ENCODE measurements around the gene FAM241B.

Gene FAM241B

GRCh38 chr10:69649786-69650550 lies 19.9 kb downstream of the FAM241B start:
- DNase-seq = no peak

GRCh38 chr10:69650589-69651261 lies 20.7 kb downstream of the FAM241B start:
- no peak for DNase-seq

- DNase-seq = no peak
These were observed 21.3 kb downstream of the FAM241B start for GRCh38 chr10:69651362-69651761.

GRCh38 chr10:69652111-69652856 lies 22.2 kb downstream of the FAM241B start:
- no peak for DNase-seq

- no peak for DNase-seq
These were observed 22.8 kb downstream of the FAM241B start for GRCh38 chr10:69652857-69653199.

- DNase-seq = no peak
These were observed 23.5 kb downstream of the FAM241B start for GRCh38 chr10:69653561-69653960.

- no peak for DNase-seq
These were observed 25.2 kb downstream of the FAM241B start for GRCh38 chr10:69655124-69655867.

GRCh38 chr10:69655868-69656555 lies 26.0 kb downstream of the FAM241B start:
- DNase-seq = no peak

- DNase-seq = no peak
These were observed 26.8 kb downstream of the FAM241B start for GRCh38 chr10:69656742-69657269.

- DNase-seq = no peak
These were observed 27.4 kb downstream of the FAM241B start for GRCh38 chr10:69657430-69657829.

- no peak for DNase-seq
These were observed 27.8 kb downstream of the FAM241B start for GRCh38 chr10:69657866-69658265.

GRCh38 chr10:69659241-69660038 lies 29.4 kb downstream of the FAM241B start:
- no peak for DNase-seq

- DNase-seq = no peak
These were observed 30.2 kb downstream of the FAM241B start for GRCh38 chr10:69660296-69660695.

GRCh38 chr10:69661414-69662172 lies 31.5 kb downstream of the FAM241B start:
- DNase-seq = no peak

GRCh38 chr10:69662173-69662877 lies 32.3 kb downstream of the FAM241B start:
- no peak for DNase-seq

- no peak for DNase-seq
These were observed 32.9 kb downstream of the FAM241B start for GRCh38 chr10:69662901-69663300.

- no peak for DNase-seq
These were observed 33.4 kb downstream of the FAM241B start for GRCh38 chr10:69663369-69663947.

GRCh38 chr10:69665474-69666320 lies 35.6 kb downstream of the FAM241B start:
- DNase-seq = no peak

- DNase-seq = no peak
These were observed 36.7 kb downstream of the FAM241B start for GRCh38 chr10:69666756-69667155.

Measured in MV-4-11 (cell line).